Mesendoderm (in vitro differentiated cells): ENCODE measurements around the gene GPR34.

Experiments used
- DNase-seq: peaks from one replicate; pipeline ENCODE4 v3.0.0; 2013
- H2AK5ac ChIP-seq: 2 replicates; pipeline ENCODE4 v1.6.1; 2013; ENCODE audit warnings: low read length, inconsistent platforms
- H2BK120ac ChIP-seq: 2 replicates; pipeline ENCODE4 v1.6.1; 2013; ENCODE audit warnings: low read depth, mild to moderate bottlenecking, low read length, moderate library complexity, mixed read lengths
- H2BK15ac ChIP-seq: replicated peaks from 2 replicates; pipeline ENCODE4 v1.6.1; 2013; ENCODE audit warnings: low read depth, mild to moderate bottlenecking, moderate library complexity
- H2BK5ac ChIP-seq: 2 replicates; pipeline ENCODE4 v1.6.1; 2013; ENCODE audit warnings: low read length, inconsistent platforms
- H3K18ac ChIP-seq: 2 replicates; pipeline ENCODE4 v1.6.1; 2013; ENCODE audit warnings: mild to moderate bottlenecking, low read length, mixed read lengths
- H3K23ac ChIP-seq: one replicate; pipeline ENCODE4 v1.6.1; 2013; ENCODE audit warnings: low read length
- H3K27ac ChIP-seq: 2 replicates; pipeline ENCODE4 v1.5.1; 2013; ENCODE audit warnings: low read depth, mild to moderate bottlenecking, inconsistent platforms, low read length, moderate library complexity
- H3K27me3 ChIP-seq: 2 replicates; pipeline ENCODE4 v1.6.1; 2013; ENCODE audit warnings: low read length, control low read depth, mild to moderate bottlenecking, inconsistent platforms; ENCODE audit not compliant: insufficient read depth, poor library complexity
- H3K36me3 ChIP-seq: 2 replicates; pipeline ENCODE4 v1.6.1; 2013; ENCODE audit warnings: low read length, inconsistent platforms; ENCODE audit not compliant: control insufficient read depth, insufficient read depth
- H3K4ac ChIP-seq: one replicate; pipeline ENCODE4 v1.6.1; 2013; ENCODE audit warnings: low read depth, mild to moderate bottlenecking, low read length, moderate library complexity
- H3K4me1 ChIP-seq: 2 replicates; pipeline ENCODE4 v1.6.1; 2013; ENCODE audit warnings: low read depth, low read length, inconsistent platforms; ENCODE audit not compliant: control insufficient read depth
- H3K4me2 ChIP-seq: 2 replicates; pipeline ENCODE4 v1.6.1; 2013; ENCODE audit warnings: low read length
- H3K4me3 ChIP-seq: 2 replicates; pipeline ENCODE4 v1.5.1; 2013; ENCODE audit warnings: mild to moderate bottlenecking, low read length
- H3K56ac ChIP-seq: one replicate; pipeline ENCODE4 v1.6.1; 2013; ENCODE audit warnings: low read length
- H3K79me1 ChIP-seq: 2 replicates; pipeline ENCODE4 v1.6.1; 2013; ENCODE audit warnings: low read length, inconsistent platforms
- H3K79me2 ChIP-seq: 2 replicates; pipeline ENCODE4 v1.6.1; 2013; ENCODE audit warnings: mild to moderate bottlenecking, low read length; ENCODE audit not compliant: control insufficient read depth, insufficient read depth
- H3K9ac ChIP-seq: 2 replicates; pipeline ENCODE4 v1.6.1; 2013; ENCODE audit warnings: low read length, inconsistent platforms
- H4K5ac ChIP-seq: one replicate; pipeline ENCODE4 v1.6.1; 2013; ENCODE audit warnings: low read length
- H4K8ac ChIP-seq: one replicate; pipeline ENCODE4 v1.6.1; 2013; ENCODE audit warnings: low read depth, mild to moderate bottlenecking, control low read depth, low read length, moderate library complexity
- WGBS: extraction: QIAGEN DNeasy Blood & Tissue Kit; methylation state at CpG from one replicate; pipeline ENCODE4 v1.1.7; 2013; ENCODE audit warnings: low lambda C conversion rate, missing lambda C conversion rate; ENCODE audit not compliant: insufficient coverage; ENCODE audit errors: extremely low coverage; 5-methylcytosine and 5-hydroxymethylcytosine counted together

GPR34 gene

DNA sequence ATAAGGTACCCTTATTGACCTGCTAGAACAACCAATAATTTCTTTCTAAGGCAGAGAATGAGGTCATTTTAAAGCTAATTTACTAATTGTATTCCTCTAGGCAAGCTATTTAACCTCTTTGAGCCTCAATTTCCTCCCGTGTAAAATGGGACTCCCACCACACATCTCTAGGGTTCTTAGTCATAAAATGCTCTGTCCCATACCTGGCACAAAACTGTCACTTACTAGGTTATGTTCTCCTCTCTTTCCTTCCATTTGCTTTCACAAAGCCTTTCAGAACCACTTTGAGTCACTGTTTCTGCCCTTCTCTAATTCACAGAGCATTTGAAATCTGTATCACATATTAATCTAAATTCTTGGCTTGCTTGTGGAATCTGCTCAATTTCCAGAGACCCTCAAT, 32.8 kb downstream of the GPR34 start:
- no peak overlapping the region for H2BK5ac ChIP-seq
- no CpG with 5 or more reads among the region's 1 CpG for WGBS

DNA sequence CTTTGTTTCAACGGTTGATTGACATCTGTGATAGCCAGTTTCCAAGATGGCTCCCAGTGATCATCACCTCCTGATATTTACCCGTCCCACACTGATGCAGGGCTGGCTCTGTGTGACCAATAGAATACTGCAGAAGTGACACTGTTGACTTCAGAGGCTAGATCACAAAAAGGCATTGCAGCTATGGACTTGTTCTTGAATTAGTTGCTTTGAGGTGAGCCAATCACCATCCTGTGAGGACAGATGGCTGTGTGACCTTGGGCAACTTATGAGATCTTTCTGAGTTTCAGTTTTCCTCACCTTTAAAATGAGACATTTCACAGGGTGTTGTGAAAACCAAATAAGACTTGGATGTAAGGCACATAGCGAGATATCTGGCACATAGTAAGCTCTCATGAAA, 33.4 kb downstream of the GPR34 start:
- Histone ChIP-seq H2AK5ac (no peak overlapping the region), H4K8ac (no peak overlapping the region), H3K4ac (no peak overlapping the region)

More for the DNA sequence above, 32.8 kb downstream of the GPR34 start:
- Histone ChIP-seq H3K27me3 (no peaks in the 10 kb centered on the region), H4K5ac (no peak overlapping the region), H3K27ac (no peak overlapping the region), H3K18ac (no peak overlapping the region), H3K4me3 (no peak overlapping the region), H2BK15ac (no peak overlapping the region), H2AK5ac (no peak overlapping the region), H3K9ac (no peak overlapping the region), H3K23ac (no peak overlapping the region), H3K56ac (no peak overlapping the region), H3K79me1 (no peaks in the 10 kb centered on the region), H3K4me1 (no peaks in the 10 kb centered on the region), H4K8ac (no peak overlapping the region), H3K36me3 (no peaks in the 10 kb centered on the region), H3K79me2 (no peaks in the 10 kb centered on the region), H2BK120ac (no peak overlapping the region), H3K4me2 (no peak overlapping the region), H3K4ac (no peak overlapping the region)
- no peak for DNase-seq

DNA sequence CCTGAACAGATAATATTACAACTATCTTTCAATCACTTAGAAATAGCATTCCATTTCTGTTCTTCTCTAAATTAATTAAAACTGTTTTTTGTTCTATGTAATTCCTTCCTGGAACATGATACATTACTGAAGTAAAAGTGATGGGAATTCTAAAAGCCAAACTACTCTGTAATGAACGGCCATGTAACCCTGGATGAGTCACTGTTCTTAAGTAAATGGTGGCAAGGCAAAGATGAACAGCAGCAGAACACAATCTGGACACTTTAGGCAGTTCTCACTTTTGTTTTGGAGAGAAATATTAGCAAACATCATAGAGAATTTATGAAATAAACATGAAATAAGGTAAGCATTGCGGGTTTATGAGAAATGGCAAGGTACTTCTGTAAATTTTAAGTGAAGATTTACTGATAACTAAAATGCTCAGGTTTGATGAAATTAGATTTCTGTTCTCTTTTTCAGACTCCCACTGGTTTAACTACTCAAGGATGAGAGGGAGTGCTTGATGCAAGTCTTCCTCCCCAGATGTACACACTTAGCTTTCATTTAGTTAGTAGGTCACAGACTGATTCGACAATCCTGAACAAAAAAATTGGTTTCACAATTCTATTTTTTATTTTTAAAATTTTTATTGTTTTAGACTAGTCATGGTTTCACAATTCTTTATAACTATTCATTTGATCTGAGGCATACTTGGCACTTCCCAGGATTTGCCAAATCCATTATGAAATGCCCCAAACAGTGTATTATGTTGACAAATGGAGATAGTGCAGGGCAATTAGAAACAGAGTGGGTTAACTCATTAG, 34.2 kb downstream of the GPR34 start:
- Histone ChIP-seq H3K18ac (no peak overlapping the region), H3K79me1 (no peaks in the 10 kb centered on the region), H3K4ac (no peak overlapping the region), H2BK5ac (no peak overlapping the region), H4K8ac (no peak overlapping the region), H3K79me2 (no peaks in the 10 kb centered on the region), H3K9ac (no peak overlapping the region), H3K4me2 (no peak overlapping the region), H3K23ac (no peak overlapping the region), H2AK5ac (no peak overlapping the region), H3K27ac (no peak overlapping the region), H4K5ac (no peak overlapping the region), H3K36me3 (no peaks in the 10 kb centered on the region), H3K56ac (no peak overlapping the region), H3K4me1 (no peaks in the 10 kb centered on the region), H3K4me3 (no peak overlapping the region), H3K27me3 (no peaks in the 10 kb centered on the region), H2BK120ac (no peak overlapping the region), H2BK15ac (no peak overlapping the region)
- WGBS: no CpG with 5 or more reads among the region's 3 CpGs
- DNase-seq: no peak

More for the DNA sequence above, 33.4 kb downstream of the GPR34 start:
- Histone ChIP-seq H3K79me2 (no peaks in the 10 kb centered on the region), H3K27me3 (no peaks in the 10 kb centered on the region), H2BK120ac (no peak overlapping the region), H3K4me3 (no peak overlapping the region), H3K27ac (no peak overlapping the region), H4K5ac (no peak overlapping the region), H3K23ac (no peak overlapping the region), H3K56ac (no peak overlapping the region), H3K4me2 (no peak overlapping the region), H3K4me1 (no peaks in the 10 kb centered on the region), H3K9ac (no peak overlapping the region), H3K79me1 (no peaks in the 10 kb centered on the region), H2BK15ac (no peak overlapping the region), H3K36me3 (no peaks in the 10 kb centered on the region), H3K18ac (no peak overlapping the region), H2BK5ac (no peak overlapping the region)
- WGBS: no CpG with 5 or more reads among the region's 3 CpGs
- no peak for DNase-seq

DNA sequence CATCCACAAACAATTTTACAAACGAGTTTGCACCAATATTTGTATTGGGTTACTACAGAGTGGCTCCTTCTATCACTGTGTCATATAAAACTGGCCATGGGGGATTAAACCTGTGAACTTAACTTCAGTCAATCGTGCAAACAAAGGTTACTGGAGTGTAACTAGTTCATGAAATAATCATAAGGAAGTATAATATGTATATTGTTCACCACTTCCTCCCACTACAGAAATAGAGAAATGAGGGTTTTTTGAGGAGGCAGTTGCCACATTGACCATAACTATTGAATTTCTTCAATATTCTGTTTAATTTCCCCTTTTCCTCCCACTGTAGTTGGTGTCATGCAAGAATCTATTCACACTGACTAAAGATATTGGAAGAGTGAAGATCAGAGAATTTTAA, 35.1 kb downstream of the GPR34 start, which contains the start of gene GPR82:
Gene GPR82, plus strand, starts transcription at position 356 of the 400 bp plus-strand sequence. CDS start 2,846 bp downstream, outside the sequence.
- H2BK5ac ChIP-seq: no peak within 1 kb of the TSS
- H3K27ac ChIP-seq: no peak within 1 kb of the TSS
- H3K4me3 ChIP-seq: no peak within 1 kb of the TSS
- H3K23ac ChIP-seq: no peak within 1 kb of the TSS
- no peak for DNase-seq
- H4K5ac ChIP-seq: no peak within 1 kb of the TSS
- no peaks in the 10 kb centered on the region for H3K79me1 ChIP-seq
- no peak within 1 kb of the TSS for H3K4me2 ChIP-seq
- H3K4ac ChIP-seq: no peak within 1 kb of the TSS
- no peaks in the 10 kb centered on the region for H3K36me3 ChIP-seq
- no peaks in the 10 kb centered on the region for H3K4me1 ChIP-seq
- H2AK5ac ChIP-seq: no peak within 1 kb of the TSS
- no CpG with 5 or more reads among the region's 2 CpGs for WGBS
- H2BK120ac ChIP-seq: no peak within 1 kb of the TSS
- H4K8ac ChIP-seq: no peak within 1 kb of the TSS
- H3K27me3 ChIP-seq: no peaks in the 10 kb centered on the region
- no peak within 1 kb of the TSS for H3K56ac ChIP-seq
- H2BK15ac ChIP-seq: no peak within 1 kb of the TSS
- no peak within 1 kb of the TSS for H3K18ac ChIP-seq
- H3K9ac ChIP-seq: no peak within 1 kb of the TSS
- no peaks in the 10 kb centered on the region for H3K79me2 ChIP-seq

DNA sequence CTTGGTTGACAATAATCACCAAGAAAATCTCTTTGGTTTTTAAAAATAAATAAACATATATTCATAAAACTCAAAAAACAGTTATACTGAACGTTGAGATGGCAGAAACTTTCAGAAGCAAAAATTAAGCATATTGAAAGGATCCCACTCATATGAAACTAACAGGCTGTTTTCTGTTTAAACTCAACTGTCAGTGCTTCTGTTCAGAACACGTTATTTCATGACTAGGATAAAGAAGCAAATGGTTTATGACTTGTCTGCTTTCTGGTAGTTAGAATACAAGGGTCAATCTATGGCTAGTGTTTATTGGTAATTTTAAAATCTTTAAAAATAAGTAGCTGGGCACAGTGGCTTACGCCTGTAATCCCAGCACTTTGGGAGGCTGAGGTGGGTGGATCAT, 39.4 kb downstream of the GPR34 start:
- H2BK120ac ChIP-seq: no peak overlapping the region
- no peak overlapping the region for H2BK5ac ChIP-seq
- H3K23ac ChIP-seq: no peak overlapping the region
- no peaks in the 10 kb centered on the region for H3K36me3 ChIP-seq
- H3K4me3 ChIP-seq: no peak overlapping the region
- WGBS: no CpG with 5 or more reads among the region's 3 CpGs
- H3K79me1 ChIP-seq: no peaks in the 10 kb centered on the region
- H3K4me1 ChIP-seq: no peaks in the 10 kb centered on the region
- no peak overlapping the region for H3K56ac ChIP-seq
- no peak overlapping the region for H4K5ac ChIP-seq
- H4K8ac ChIP-seq: no peak overlapping the region
- H3K4ac ChIP-seq: no peak overlapping the region
- H3K18ac ChIP-seq: no peak overlapping the region
- H2BK15ac ChIP-seq: no peak overlapping the region
- H3K79me2 ChIP-seq: no peaks in the 10 kb centered on the region
- H2AK5ac ChIP-seq: no peak overlapping the region
- no peak for DNase-seq
- no peak overlapping the region for H3K4me2 ChIP-seq
- no peak overlapping the region for H3K9ac ChIP-seq
- H3K27ac ChIP-seq: no peak overlapping the region
- no peaks in the 10 kb centered on the region for H3K27me3 ChIP-seq

DNA sequence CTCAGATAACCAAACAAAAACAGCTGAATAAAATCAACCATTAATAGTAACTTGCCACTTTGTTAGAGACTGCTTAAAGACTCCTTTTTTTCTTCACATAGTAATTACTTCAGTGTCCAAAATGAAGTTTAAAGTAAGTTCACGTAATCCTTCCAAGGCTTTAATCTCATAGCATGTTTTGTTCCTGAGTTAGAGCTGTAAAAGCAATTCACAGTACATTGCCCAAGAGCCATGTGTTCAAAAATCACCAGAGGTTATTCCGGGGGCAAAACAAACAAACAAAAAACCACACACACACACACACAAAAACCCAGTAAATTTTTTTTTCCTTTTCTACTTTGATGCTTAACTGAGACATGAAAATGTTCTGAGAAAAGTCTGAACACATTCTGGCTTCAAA, 41.3 kb downstream of the GPR34 start:
- Histone ChIP-seq H3K9ac (no peak overlapping the region), H3K4me1 (no peaks in the 10 kb centered on the region), H3K4ac (no peak overlapping the region), H3K18ac (no peak overlapping the region), H2BK5ac (no peak overlapping the region), H2BK15ac (no peak overlapping the region), H4K8ac (no peak overlapping the region), H3K4me3 (no peak overlapping the region), H3K27ac (no peak overlapping the region), H2AK5ac (no peak overlapping the region), H3K4me2 (no peak overlapping the region), H2BK120ac (no peak overlapping the region), H3K36me3 (no peaks in the 10 kb centered on the region), H3K23ac (no peak overlapping the region), H3K79me1 (no peaks in the 10 kb centered on the region), H3K27me3 (no peaks in the 10 kb centered on the region), H3K56ac (no peak overlapping the region), H4K5ac (no peak overlapping the region), H3K79me2 (no peaks in the 10 kb centered on the region)
- WGBS: no CpG with 5 or more reads among the region's 2 CpGs
- DNase-seq: no peak
